HepG2 (cell line): Measurements from ENCODE around the gene ROBO2. TPM values are rescaled to one million over a fixed set of nuclear protein-coding genes. Genes with fewer than 3 reads are reported as not detected.

Experiments
- ATAC-seq: fragments of 200-7000 bp; cut with Tn5 transposase; 3 replicates; pipeline ENCODE4 v1.9.1; 2020; ENCODE audit warnings: mild to moderate bottlenecking, moderate library complexity
- BruUV-seq: library from RNA; stranded (reverse); fragments of 400-500 nt; replicated peaks from 2 replicates; lab custom pipeline; 2021; lab: Mats Ljungman, UMichigan
- CTCF ChIA-PET: fragments of 300-600 bp; formaldehyde crosslinking; extraction: SDS; loops from one replicate; lab custom pipeline; 2021; ENCODE audit warnings: low total read pairs, inconsistent platforms, low intra/inter-chr PET ratio; lab: Yijun Ruan, JAX
- POLR2A ChIA-PET: fragments of 350-600 bp; sonication (Branson Sonifier 250); formaldehyde crosslinking; loops from one replicate; lab custom pipeline; 2020; ENCODE audit warnings: antibody characterized with exemption, inconsistent platforms; lab: Yijun Ruan, JAX
- DNase-seq: peaks from one replicate; pipeline ENCODE4 v3.0.0-alpha.2; 2015; ENCODE audit warnings: low spot score
- FAIRE-seq: peaks from 3 replicates; lab custom pipeline; 2011; peaks lifted over from hg19 to GRCh38; lab: Jason Lieb, UNC
- H2AFZ ChIP-seq: one replicate; pipeline ENCODE4 v1.6.1; 2011; ENCODE audit warnings: low read length, inconsistent platforms
- H3K27ac ChIP-seq: fragments of 300-600 bp; 3 replicates; pipeline ENCODE4 v1.8.0; 2011; ENCODE audit warnings: mixed run types, mild to moderate bottlenecking, mixed read lengths, low read length, inconsistent platforms; ENCODE audit not compliant: insufficient read depth; ENCODE audit errors: extremely low read length
- H3K27me3 ChIP-seq, 2 experiments: fragments of 200-600 bp in 1 of 2; 2 replicates in 1 of 2; 3 replicates in 1 of 2; pipeline versions ENCODE4 v1.6.0 to v1.8.0; 2011; ENCODE audit warnings: low read length in 2 of 2, mild to moderate bottlenecking in 2 of 2, moderate library complexity in 2 of 2, inconsistent platforms in 1 of 2; ENCODE audit not compliant: insufficient read depth in 2 of 2, control insufficient read depth in 1 of 2
- H3K36me3 ChIP-seq, 2 experiments: fragments of 200-600 bp in 1 of 2; replicated peaks in 1 of 2; 2 replicates in 1 of 2; 3 replicates in 1 of 2; pipeline versions ENCODE4 v1.5.1 to v1.8.0; 2011; ENCODE audit warnings: low read length in 2 of 2, inconsistent platforms in 1 of 2; ENCODE audit not compliant: insufficient read depth in 2 of 2, control insufficient read depth in 1 of 2
- H3K4me1 ChIP-seq: 2 replicates; pipeline ENCODE4 v1.5.1; 2012; ENCODE audit warnings: low read length, inconsistent platforms; ENCODE audit not compliant: insufficient read depth
- H3K4me2 ChIP-seq: 2 replicates; pipeline ENCODE4 v1.6.0; 2011; ENCODE audit warnings: low read depth, low read length, inconsistent platforms
- H3K4me3 ChIP-seq, 3 experiments: fragments of 200-600 bp in 1 of 3; sonication (generic), shearing (Covaris generic) in 1 of 3; replicated peaks in 1 of 3; 2 replicates each; pipeline ENCODE4 v1.5.1; 2011 to 2016; ENCODE audit warnings: low read length in 3 of 3, inconsistent platforms in 2 of 3, low read depth in 2 of 3, mild to moderate bottlenecking in 2 of 3, control low read depth in 1 of 3, mixed read lengths in 1 of 3; ENCODE audit not compliant: insufficient read depth in 1 of 3
- H3K79me2 ChIP-seq: one replicate; pipeline ENCODE4 v1.6.1; 2011; ENCODE audit warnings: low read length, inconsistent platforms; ENCODE audit not compliant: insufficient read depth
- H3K9ac ChIP-seq: 2 replicates; pipeline ENCODE4 v1.6.0; 2011; ENCODE audit warnings: mild to moderate bottlenecking, low read depth, low read length, inconsistent platforms; ENCODE audit not compliant: insufficient read depth
- H3K9me3 ChIP-seq: 2 replicates; pipeline ENCODE4 v1.5.1; 2012; ENCODE audit warnings: mild to moderate bottlenecking, low read length
- H4K20me1 ChIP-seq: 2 replicates; pipeline ENCODE4 v1.6.0; 2011; ENCODE audit warnings: inconsistent platforms, mild to moderate bottlenecking, low read length, moderate library complexity; ENCODE audit not compliant: insufficient read depth
- MAFG ChIP-seq: sonication (generic); formaldehyde crosslinking; IDR thresholded peaks from 2 replicates; pipeline ENCODE4 v1.5.1; 2020; ENCODE audit warnings: mild to moderate bottlenecking, missing genetic modification reagents
- NFIB ChIP-seq: sonication (generic); formaldehyde crosslinking; IDR thresholded peaks from 2 replicates; pipeline ENCODE4 v1.9.0; 2021; ENCODE audit warnings: missing genetic modification reagents, mild to moderate bottlenecking, borderline replicate concordance
- PHF5A ChIP-seq: IDR thresholded peaks from one replicate; pipeline ENCODE4 v1.6.1; 2018; ENCODE audit warnings: low read depth, missing genetic modification reagents; ENCODE audit not compliant: unreplicated experiment
- SIN3A ChIP-seq: IDR thresholded peaks from 2 replicates; pipeline ENCODE4 v1.6.1; 2011; ENCODE audit warnings: low read depth, mild to moderate bottlenecking, control low read depth, low read length, borderline replicate concordance
- TBP ChIP-seq: sonication (generic); formaldehyde crosslinking; IDR thresholded peaks from 2 replicates; pipeline ENCODE4 v1.5.0; 2020; ENCODE audit warnings: missing genetic modification reagents
- ZNF44 ChIP-seq: sonication (generic); formaldehyde crosslinking; IDR thresholded peaks from 2 replicates; pipeline ENCODE4 v1.5.1; 2020; ENCODE audit warnings: mild to moderate bottlenecking, missing genetic modification reagents
- ZNF749 ChIP-seq: sonication (generic); formaldehyde crosslinking; IDR thresholded peaks from 2 replicates; pipeline ENCODE4 v1.8.0; 2022; ENCODE audit warnings: mild to moderate bottlenecking, missing genetic modification reagents, moderate library complexity, borderline replicate concordance
- ZNF883 ChIP-seq: sonication (generic); formaldehyde crosslinking; IDR thresholded peaks from 2 replicates; pipeline ENCODE4 v1.5.1; 2020; ENCODE audit warnings: mild to moderate bottlenecking, missing genetic modification reagents; ENCODE audit errors: not compliant biosample characterization
- WGBS: methylation state at CpG from one replicate; pipeline ENCODE4 v1.1.6; 2017; ENCODE audit warnings: low lambda C conversion rate; 5-methylcytosine and 5-hydroxymethylcytosine counted together
- in situ Hi-C: cut with HindIII; loops from 2 replicates; pipeline ENCODE4 v1.10.0; 2017; ENCODE audit warnings: low pct_unique_long_range_greater_than_20kb; ENCODE audit not compliant: extremely low pct_ligation_motif_present
- intact Hi-C: fragments of 100-400 bp; cut with micrococcal nuclease; formaldehyde crosslinking; loops from one replicate; pipeline ENCODE4 v1.10.0; 2022; ENCODE audit not compliant: unreplicated experiment
- polyA plus RNA-seq, 8 experiments: library from polyadenylated mRNA; depleted of rRNA in 3 of 8; stranded (reverse) in 7 of 8; unstranded in 1 of 8; fragments of >200 nt; fragmentation: Illumina TruSeq in 4 of 8; extraction: Trizol in 4 of 8; gene quantifications; 2 replicates each; pipeline versions ENCODE4 v1.2.1 to v1.2.3, GENCODE V29; 2011 to 2016; ENCODE audit warnings: low read depth in 4 of 8, missing spikeins in 1 of 8, mixed read lengths in 1 of 8; ENCODE audit not compliant: insufficient read depth in 1 of 8
- small RNA-seq, 3 experiments: library from RNA; depleted of rRNA; stranded (forward); fragments of <200 nt; gene quantifications; one replicate each; pipeline ENCODE3, GENCODE V24; 2012; ENCODE audit warnings: low read depth in 2 of 3, low replicate concordance in 1 of 3; ENCODE audit not compliant: insufficient read length in 3 of 3, insufficient read depth in 2 of 3
- total RNA-seq, 5 experiments: library from RNA; depleted of rRNA; stranded (reverse); fragments of >200 nt; fragmentation: Illumina TruSeq; extraction: Trizol; gene quantifications; 2 replicates each; pipeline ENCODE4 v1.2.3, GENCODE V29; 2016; ENCODE audit warnings: low read depth in 1 of 5
- TF ChIP-seq, protein P1 (sequence below): sonication (generic); formaldehyde crosslinking; IDR thresholded peaks from 2 replicates; pipeline ENCODE4 v1.4.0; 2020; ENCODE audit warnings: mild to moderate bottlenecking, missing genetic modification reagents

Gene ROBO2
- total and polyA plus RNA-seq, 2 of the 13 experiments (the other 11 are each of a cell fraction or from before 2014, with no cell fraction given), result not detected

DNA sequence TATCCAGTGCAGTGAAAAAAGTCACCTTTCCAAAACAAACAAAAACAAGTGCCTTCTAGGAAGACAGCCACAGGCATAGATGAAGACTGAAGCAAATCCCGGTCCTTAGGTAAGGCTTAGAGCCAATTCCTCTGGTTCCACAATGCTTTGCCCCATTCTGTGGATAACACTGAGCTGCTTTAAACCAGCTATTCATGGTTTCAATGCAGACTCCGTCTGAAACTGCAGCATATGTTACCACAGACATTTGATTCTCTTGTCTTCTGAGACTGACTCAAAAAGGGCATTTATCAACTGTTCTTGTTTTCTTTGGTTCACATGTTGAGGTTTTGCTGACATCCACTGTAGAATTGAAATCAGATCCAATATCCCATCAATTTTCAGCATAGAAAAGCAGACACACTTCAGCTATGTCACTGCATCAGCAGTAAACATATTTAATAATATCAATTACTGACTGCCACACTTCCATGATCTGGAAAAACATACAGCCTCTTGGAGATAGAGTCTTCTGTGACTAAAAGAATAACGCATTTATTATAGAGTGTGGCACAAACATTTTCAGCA is 659.3 kb downstream of the ROBO2 start:
- Histone ChIP-seq H3K36me3 (no peaks in the 10 kb centered on the region), H3K4me1 (no peaks in the 10 kb centered on the region), H3K79me2 (no peaks in the 10 kb centered on the region), H3K4me3 (no peak overlapping the region), H3K9me3 (no peaks in the 10 kb centered on the region), H3K9ac (no peak overlapping the region), H3K4me2 (no peak overlapping the region), H3K27ac (no peak overlapping the region), H4K20me1 (no peaks in the 10 kb centered on the region), H2AFZ (no peak overlapping the region), H3K27me3 (no peaks in the 10 kb centered on the region)
- ChIA-PET CTCF (no interaction called here), POLR2A (no interaction called here)
- ATAC-seq (no peak), DNase-seq (no peak), FAIRE-seq (no peak)
- TF ChIP-seq ZNF883 (no peak), MAFG (no peak), PHF5A (CRISPR knock-in tag) (no peak), TBP (CRISPR knock-in tag) (no peak), ZNF44 (CRISPR knock-in tag) (no peak), ZNF749 (CRISPR knock-in tag) (no peak), NFIB (CRISPR knock-in tag) (no peak), SIN3A (no peak)
- TF ChIP-seq, protein P1, sequence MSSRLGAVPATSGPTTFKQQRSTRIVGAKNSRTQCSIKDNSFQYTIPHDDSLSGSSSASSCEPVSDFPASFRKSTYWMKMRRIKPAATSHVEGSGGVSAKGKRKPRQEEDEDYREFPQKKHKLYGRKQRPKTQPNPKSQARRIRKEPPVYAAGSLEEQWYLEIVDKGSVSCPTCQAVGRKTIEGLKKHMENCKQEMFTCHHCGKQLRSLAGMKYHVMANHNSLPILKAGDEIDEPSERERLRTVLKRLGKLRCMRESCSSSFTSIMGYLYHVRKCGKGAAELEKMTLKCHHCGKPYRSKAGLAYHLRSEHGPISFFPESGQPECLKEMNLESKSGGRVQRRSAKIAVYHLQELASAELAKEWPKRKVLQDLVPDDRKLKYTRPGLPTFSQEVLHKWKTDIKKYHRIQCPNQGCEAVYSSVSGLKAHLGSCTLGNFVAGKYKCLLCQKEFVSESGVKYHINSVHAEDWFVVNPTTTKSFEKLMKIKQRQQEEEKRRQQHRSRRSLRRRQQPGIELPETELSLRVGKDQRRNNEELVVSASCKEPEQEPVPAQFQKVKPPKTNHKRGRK (CRISPR knock-in tag), result no peak
- in situ Hi-C loops, result no loop called here
- intact Hi-C loops, result no loop called here
- BruUV-seq, result no TSS peak
- 27% methylated on average over 3 of the region's 3 CpGs for WGBS

Small RNAs within 50 kb of the gene (small RNA-seq; reads per million reads assigned to genes)
- 0 reads per million in 3 experiments for gene RNU6-386P
